Right atrium auricular region (tissue), 2 donors: ENCODE data around the gene SEPTIN5. TPM values are rescaled to one million over a fixed set of nuclear protein-coding genes. Genes with fewer than 3 reads are reported as not detected.

Experiments
- DNase-seq: peaks from one replicate; pipeline ENCODE4 v3.0.0-alpha.2; 2019; ENCODE audit warnings: low spot score
- H3K27ac ChIP-seq, 2 donors: fragments of 200-600 bp; sonication (generic); 1 replicate in 1 of 2; 2 replicates in 1 of 2; pipeline ENCODE4 v1.5.1; 2016 to 2019
- H3K27me3 ChIP-seq, 2 donors: fragments of 200-600 bp; sonication (generic); one replicate each; pipeline versions ENCODE4 v1.5.1 to v1.6.0; 2017 to 2019
- H3K36me3 ChIP-seq: fragments of 200-600 bp; sonication (generic); one replicate; pipeline ENCODE4 v1.5.1; 2016
- H3K4me1 ChIP-seq, 2 donors: fragments of 200-600 bp; sonication (generic); one replicate each; pipeline versions ENCODE4 v1.5.1 to v1.6.0; 2017 to 2019
- H3K4me3 ChIP-seq, 2 donors: fragments of 200-600 bp; sonication (generic); 1 replicate in 1 of 2; 2 replicates in 1 of 2; pipeline ENCODE4 v1.5.1; 2017 to 2019; ENCODE audit warnings: mild to moderate bottlenecking in 1 of 2, moderate library complexity in 1 of 2
- H3K9me3 ChIP-seq, 2 donors: fragments of 200-600 bp; sonication (generic); one replicate each; pipeline ENCODE4 v1.5.1; 2019
- total RNA-seq, 2 donors: library from RNA; depleted of rRNA; stranded (reverse); fragments of >200 nt; gene quantifications; one replicate each; pipeline ENCODE4 v1.1.0, GENCODE V29; 2016
- TF ChIP-seq, protein P1 (sequence below), 2 donors: fragments of 200-600 bp; sonication (generic); IDR thresholded peaks; one replicate each; pipeline ENCODE4 v1.5.1; 2019; ENCODE audit warnings: antibody characterized with exemption in 2 of 2

The SEPTIN5 gene
- total RNA-seq, 2 donors from 2014 or later: 162 to 287 TPM

- Histone ChIP-seq H3K4me3 (no peak overlapping the region), H3K36me3 (no peaks in the 10 kb centered on the region), H3K4me1 (peaks cover 0 to 5% of the 10 kb centered on the region in 2 donors), H3K27ac (no peak overlapping the region), H3K9me3 (no peaks in the 10 kb centered on the region), H3K27me3 (no peaks in the 10 kb centered on the region)
- TF ChIP-seq, protein P1, sequence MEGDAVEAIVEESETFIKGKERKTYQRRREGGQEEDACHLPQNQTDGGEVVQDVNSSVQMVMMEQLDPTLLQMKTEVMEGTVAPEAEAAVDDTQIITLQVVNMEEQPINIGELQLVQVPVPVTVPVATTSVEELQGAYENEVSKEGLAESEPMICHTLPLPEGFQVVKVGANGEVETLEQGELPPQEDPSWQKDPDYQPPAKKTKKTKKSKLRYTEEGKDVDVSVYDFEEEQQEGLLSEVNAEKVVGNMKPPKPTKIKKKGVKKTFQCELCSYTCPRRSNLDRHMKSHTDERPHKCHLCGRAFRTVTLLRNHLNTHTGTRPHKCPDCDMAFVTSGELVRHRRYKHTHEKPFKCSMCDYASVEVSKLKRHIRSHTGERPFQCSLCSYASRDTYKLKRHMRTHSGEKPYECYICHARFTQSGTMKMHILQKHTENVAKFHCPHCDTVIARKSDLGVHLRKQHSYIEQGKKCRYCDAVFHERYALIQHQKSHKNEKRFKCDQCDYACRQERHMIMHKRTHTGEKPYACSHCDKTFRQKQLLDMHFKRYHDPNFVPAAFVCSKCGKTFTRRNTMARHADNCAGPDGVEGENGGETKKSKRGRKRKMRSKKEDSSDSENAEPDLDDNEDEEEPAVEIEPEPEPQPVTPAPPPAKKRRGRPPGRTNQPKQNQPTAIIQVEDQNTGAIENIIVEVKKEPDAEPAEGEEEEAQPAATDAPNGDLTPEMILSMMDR (IDR thresholded peaks at IDR 0.05): no peak
- DNase-seq: no peak
Measured at GRCh38 chr22:19687561-19688300, 26.6 kb upstream of the SEPTIN5 start.

GRCh38 chr22:19688301-19689290 lies 25.7 kb upstream of the SEPTIN5 start:
- Histone ChIP-seq H3K36me3 (no peaks in the 10 kb centered on the region), H3K27me3 (no peaks in the 10 kb centered on the region), H3K9me3 (no peaks in the 10 kb centered on the region), H3K4me3 (no peak overlapping the region), H3K27ac (no peak overlapping the region), H3K4me1 (peaks cover 0 to 5% of the 10 kb centered on the region in 2 donors)
- TF ChIP-seq, protein P1 (IDR thresholded peaks at IDR 0.05): no peak
- DNase-seq: no peak

- H3K27me3 ChIP-seq: no peaks in the 10 kb centered on the region
- no peaks in the 10 kb centered on the region for H3K36me3 ChIP-seq
- no peak overlapping the region for H3K4me3 ChIP-seq
- TF ChIP-seq, protein P1 (IDR thresholded peaks at IDR 0.05): no peak
- no peak overlapping the region for H3K27ac ChIP-seq
- peaks cover 0 to 5% of the 10 kb centered on the region in 2 donors for H3K4me1 ChIP-seq
- DNase-seq: no peak
- H3K9me3 ChIP-seq: no peaks in the 10 kb centered on the region
Measured at GRCh38 chr22:19689408-19689807, 24.9 kb upstream of the SEPTIN5 start.

- TF ChIP-seq, protein P1 (IDR thresholded peaks at IDR 0.05): no peak
- Histone ChIP-seq H3K27me3 (no peaks in the 10 kb centered on the region), H3K4me1 (peaks cover 0 to 5% of the 10 kb centered on the region in 2 donors), H3K9me3 (no peaks in the 10 kb centered on the region), H3K36me3 (no peaks in the 10 kb centered on the region), H3K4me3 (peak overlapping the region in 1 of 2 donors; percentile 11), H3K27ac (no peak overlapping the region)
- no peak for DNase-seq
Measured at GRCh38 chr22:19691007-19691720, 23.1 kb upstream of the SEPTIN5 start.

DNA sequence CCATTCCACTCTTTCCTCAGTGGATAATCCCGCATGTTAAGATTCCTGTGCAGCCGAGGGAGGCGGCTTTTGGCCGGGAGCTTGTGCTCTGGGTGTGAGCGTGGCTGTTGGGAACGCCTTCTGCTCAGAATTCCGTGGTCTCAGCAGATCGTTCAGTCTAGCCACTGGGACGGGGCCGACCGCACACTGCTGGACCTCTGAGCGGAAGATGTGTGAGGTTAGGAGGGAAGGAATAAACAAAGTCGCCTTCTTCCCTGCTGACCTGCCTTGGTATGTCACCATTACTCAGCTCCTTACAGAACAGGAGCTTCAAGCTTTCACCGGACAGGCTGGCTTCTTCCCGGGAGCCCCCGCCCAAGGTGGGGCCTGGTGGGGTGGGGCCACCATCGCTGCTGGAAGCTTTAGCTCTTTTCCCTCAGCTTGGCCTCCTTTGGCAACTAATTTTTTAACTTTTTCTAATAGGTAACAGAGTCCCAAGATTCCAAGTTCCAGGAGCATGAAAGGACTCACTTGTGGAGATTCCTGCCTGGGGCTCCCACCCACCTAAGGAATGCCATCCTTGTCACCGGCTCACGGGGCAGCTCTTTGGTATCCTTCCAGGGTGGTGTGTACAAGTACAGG lies 22.5 kb upstream of the SEPTIN5 start:
- Histone ChIP-seq H3K4me1 (peaks cover 0 to 5% of the 10 kb centered on the region in 2 donors), H3K36me3 (no peaks in the 10 kb centered on the region), H3K9me3 (no peaks in the 10 kb centered on the region), H3K27ac (no peak overlapping the region), H3K27me3 (no peaks in the 10 kb centered on the region), H3K4me3 (peak overlapping the region in 1 of 2 donors; percentile 11)
- DNase-seq: no peak
- TF ChIP-seq, protein P1 (IDR thresholded peaks at IDR 0.05): no peak
